Fibroblast of skin of scalp (primary cell): ENCODE data around the gene IZUMO4.

Experiments
- DNase-seq: peaks from one replicate; pipeline ENCODE4 v3.0.0-alpha.2; 2013

IZUMO4 gene

DNA sequence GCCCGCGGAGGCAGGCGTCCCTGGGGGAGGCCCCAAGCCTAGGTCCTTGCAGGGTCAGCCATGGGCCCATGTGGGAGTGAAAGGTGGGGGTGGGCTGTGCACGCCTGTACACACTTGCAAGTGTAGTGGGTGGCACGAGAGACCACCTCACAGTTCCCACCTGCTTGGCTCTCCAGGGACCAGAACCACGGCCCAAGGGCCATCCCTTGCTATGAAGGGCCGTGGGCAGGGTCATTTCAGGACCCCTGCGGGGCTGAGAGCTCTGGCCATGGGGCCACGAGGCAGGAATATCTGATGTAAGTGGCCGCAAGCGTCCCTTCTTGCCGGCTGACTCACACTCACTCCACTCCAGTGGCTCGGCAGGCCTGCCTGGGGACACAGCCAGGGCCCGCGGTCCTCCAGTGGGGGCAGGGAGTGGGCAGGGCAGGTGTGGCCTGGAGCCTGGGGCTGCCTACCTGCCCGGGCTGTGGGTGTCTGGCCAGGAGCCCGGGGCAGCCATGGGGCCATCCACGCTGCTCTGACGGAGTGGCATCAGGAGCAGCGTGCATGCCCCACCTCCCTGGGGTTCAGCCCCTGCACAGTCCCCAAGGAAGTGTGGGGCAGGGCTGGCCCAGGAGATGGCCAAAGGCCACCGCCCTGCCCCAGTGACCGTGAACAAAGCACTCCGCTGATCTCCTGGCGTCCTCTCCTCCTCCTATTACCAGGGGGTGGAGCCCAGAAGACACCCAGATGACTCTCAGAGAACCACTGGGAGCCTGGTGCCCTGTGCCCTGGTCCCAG, 37.1 kb upstream of the IZUMO4 start:
- peak; percentile 88 for DNase-seq

DNA sequence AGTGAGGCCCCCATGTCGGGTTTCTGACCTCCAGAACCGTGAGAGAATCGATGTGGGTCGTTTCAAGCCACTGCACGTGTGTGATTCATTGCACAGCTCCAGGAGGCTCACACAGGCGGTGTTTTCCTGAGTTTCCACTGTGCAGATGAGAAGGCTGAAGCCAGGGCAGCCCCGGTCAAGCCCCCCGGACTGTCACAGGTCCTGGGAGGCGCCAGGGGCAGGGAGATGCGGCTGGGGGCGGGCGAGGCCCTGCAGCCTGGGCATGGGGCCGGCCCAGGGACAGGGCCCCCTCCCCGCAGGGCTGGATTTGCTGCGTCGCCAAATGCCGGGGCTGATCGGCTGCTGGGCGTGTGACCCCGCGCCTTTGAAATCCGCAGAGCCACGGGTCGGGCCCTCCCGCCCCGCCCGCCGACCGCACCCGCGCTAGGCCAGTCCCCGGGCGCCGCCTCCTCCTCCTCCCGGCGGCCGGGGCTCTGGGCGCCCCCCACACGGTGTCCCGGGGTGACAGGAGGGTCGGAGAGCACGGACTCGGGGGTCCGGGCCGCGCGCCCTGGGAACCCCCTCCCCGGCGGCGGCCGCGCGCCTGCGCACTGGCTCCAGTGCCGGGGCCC, 35.7 kb upstream of the IZUMO4 start:
- peak; percentile 68 for DNase-seq

DNA sequence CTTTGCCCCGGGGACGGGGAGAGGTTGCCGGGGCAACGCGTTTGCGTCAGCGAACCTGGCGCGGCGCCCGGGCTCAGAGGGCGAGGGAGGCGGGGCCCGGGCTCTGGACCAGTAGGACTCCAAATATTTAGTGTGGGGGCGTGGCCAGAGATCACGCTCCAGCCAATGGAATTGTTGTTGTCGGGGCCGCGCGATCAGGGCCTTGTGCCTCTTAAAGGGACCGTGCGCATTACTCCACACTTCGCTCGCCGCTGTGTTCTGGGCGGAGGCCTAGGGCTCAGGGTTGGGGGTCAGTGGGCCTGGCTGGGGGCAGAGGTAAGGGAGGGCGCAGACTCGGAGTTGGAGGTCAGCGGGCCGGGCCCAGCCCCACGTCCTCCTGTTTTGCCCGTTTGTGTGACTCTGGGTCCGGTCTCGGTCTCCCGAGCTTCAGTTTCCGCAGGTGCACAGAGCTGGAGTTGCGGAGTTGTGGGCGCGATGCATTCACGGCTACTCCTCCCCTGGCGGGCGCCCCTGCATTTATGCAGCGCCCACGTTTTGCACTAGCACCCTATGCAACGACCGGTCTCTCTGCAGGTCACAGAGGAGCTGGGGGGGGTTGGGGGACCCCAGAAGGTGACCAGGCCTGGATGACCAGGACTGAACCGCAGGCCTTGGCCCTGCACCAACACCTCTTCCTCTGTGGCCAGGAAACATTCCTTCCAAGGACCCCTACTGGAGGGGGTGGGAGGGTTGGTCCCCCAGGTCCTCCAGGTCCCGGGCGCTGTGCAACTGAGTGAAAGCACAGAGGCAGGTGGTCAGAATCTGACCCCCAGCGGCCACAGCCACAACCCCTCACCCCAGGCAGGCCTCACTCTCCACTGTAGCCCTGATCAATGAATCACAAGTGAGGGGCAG, 35.0 kb upstream of the IZUMO4 start:
- DNase-seq = peak; percentile 98

DNA sequence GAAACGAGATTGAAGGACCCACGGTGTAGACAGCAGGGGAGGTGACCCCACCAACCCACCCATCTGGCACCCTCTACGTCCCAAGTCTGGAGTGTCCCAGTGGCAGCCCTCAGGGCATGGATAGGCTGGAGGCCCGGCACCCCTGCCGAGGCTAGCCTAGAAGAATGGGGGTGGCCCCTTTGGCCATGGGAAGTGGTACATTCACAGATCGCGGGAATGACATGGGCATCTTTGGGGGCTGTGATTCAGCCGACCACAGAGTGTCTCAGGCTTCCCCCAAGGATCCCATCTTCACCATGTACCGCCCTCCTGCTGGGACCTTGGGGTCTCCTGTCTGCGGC, 34.4 kb upstream of the IZUMO4 start:
- DNase-seq = no peak

DNA sequence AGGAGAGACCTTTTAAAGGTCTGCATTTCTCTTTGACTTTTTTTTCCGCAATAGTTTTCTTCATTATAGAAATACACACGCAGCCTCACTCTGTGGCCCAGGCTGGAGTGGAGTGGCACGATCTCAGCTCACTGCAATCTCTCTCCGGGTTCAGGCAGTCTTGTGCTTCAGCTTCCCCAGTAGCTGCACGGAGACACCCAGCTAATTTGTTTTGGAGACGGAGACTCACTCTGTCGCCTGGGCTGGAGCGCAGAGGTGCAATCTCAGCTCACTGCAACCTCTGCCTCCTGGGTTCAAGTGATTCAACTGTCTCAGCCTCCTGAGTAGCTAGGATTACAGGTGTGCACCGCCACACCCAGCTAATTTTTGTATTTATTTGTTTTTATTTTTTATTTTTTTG, 33.9 kb upstream of the IZUMO4 start:
- DNase-seq = no peak

DNA sequence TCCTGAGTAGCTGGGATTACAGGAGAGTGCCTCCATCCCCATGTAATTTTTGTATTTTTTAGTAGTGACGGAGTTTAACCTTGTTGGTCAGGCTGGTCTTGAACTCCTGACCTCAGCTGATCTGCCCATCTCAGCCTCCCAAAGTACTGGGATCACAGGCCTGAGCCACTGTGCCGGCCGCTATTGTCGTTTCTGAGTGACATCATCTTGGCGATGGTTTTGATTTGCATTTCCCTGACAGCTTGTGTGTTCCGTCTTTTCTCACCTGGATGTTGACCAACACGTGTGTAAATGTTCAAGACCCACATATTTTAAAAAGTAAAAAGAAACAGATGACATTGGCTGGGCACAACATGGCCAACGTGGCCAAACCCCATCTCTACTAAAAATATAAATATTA, 32.9 kb upstream of the IZUMO4 start:
- no peak for DNase-seq

DNA sequence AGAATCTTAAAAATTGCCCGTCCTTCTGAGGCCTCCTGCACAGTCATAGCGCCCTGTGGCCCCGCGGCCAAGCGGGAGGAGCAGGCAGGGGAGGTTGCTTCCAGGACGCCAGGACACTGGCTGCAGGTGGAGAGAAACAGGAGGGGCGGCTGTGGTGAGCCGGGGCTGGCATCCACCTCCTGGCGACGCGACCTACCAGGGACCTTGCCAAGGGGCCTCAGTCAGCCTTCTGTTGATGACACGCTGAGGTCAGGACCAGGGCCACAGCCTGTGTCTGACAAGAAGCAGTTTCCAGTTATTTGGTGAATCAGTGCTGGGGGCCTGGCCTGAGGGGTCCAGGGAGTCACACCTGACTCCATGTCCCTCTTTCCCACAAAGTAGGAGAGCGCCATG, 32.3 kb upstream of the IZUMO4 start:
- DNase-seq = no peak

DNA sequence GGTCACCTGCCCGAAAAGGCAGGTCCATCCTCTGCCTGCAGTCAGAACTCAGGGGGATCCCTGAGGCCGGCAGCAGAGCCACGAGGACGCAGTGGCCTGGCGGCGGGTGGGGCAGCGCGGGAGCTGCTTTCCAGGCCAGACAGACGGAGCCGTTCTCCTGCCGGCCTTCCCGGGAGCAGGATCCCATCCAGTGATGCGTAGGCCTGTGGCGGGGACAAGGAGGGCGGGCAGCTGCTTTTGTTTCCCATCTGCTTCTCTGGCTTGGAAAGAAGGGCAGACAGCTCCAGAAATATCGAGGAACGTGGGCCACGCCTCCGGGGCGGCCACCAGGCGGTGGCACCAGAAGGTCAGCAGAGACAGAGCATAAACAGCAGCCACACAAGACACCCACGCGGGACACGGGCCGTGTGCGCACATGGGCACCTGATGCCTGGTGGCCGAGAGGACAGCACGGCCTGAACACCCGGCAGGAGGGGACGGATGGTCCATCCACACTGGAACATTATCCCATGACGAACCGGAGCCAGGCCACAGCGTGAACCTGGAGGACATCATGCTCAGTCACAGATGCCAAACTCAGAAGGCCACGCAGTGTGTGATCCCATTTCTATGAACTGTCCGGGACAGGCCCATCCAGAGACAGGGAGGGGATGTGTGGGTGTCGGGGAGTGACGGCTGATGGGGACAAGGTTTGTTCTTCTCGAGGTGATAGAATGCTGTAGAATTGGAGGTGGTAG, 31.8 kb upstream of the IZUMO4 start:
- no peak for DNase-seq

DNA sequence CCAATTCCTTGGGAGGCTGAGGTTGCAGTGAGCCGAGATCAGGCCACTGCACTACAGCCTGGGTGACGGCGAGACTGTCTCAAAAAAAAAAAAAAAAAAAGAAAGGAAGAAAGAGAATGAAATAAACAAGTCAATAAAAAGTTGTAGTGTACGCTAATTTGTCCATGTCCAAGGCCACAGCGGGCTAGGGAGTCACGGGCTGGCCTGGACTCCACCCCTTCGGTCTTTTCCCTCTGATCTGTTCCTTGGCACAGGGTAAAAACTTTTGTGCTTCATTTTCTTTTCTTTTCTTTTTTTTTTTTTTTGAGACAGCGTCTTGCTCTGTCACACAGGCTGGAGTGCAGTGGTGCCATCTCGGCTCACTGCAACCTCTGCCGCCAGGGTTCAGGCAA, 26.3 kb upstream of the IZUMO4 start:
- DNase-seq = no peak

DNA sequence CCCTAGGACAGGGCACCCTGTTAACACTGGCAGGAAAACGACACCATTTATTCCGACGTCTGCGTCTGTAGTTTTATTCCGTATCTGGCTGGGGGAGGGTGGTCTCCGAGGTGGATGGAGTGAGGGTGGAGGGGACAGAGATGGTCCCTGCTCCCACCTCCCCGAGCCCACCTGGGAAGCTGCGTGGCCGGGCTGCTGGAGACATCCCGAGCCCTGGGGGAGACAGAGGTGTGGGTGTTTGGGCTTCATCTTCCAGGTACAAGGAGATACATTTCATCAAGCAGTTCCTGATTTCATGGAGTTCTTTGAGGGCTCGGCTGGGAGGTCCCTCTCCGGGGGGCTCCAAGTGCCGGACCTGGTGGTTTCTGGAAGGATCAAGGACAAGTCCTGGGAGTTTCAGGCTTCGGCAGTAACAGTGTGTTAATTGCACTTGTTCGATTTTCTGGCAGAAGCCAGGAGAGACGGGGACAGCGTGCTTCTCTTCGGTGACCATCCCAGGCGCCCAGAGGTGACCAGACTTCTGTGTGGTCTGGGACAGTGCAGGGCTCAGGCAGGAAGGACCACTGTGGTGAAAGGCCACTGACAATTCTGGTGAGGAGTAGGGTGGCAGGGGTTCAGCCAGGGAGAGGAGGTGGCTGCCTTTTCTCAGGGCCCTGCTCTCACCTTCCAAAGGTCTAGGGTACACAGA, 25.6 kb upstream of the IZUMO4 start:
- no peak for DNase-seq

DNA sequence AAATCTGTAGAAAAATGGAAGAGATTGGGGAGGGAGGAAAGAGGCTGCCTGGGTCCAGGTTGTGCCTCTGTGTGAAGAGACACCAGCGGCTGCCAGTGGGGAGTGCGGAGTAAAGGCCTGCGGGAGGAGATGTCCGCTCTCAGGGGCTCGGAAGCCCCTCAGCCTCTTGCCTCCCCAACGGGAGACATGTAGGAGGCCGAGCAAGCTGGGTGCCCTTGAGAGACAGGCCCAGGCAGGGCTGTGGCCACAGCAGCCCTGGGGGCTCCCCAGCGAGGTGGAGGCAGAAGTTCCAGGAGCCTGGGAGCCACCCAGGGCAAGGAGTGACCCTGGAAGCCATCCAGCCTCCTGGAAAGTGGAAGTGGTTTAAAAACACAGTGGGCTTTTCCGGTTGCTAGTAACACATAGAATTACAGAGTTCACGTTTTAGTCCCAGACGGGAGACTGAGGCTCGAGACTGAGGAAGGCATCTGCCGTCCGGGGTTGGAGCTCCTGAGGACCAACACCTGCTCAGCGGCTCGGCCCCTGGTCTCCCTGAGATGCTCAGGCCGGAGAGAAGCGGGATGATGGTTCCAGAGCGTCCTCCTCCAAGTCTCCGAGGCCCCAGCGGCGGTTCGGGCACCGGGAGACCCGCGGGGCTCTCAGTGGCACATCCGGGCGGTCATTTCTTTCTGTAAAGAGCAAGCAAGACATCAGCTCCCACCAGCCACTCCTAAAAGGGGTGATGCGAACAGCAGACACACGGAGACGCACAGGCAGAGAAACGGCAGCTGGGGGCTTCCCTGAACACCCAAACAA, 23.8 kb upstream of the IZUMO4 start:
- no peak for DNase-seq

DNA sequence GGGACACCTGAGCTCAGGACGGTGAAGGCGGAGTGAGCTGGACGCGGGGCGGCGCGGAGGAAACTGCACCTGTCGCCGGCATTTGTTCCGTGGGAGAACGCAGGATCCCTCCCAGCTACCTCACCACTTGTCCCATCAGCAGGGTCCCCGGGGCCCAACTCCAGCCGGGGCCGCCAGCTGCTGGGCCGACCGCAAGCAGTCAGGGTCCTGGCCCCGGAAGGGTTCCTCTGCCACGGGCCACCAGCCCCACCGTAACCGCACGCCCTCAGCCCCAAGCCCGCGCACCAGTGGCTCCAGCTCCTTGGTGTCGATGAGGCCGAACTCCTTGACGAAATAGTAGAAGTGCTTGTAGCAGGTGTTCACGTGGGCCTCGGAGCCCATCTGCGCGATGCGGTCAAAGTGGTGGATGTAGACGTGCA, 20.2 kb upstream of the IZUMO4 start:
- no peak for DNase-seq

DNA sequence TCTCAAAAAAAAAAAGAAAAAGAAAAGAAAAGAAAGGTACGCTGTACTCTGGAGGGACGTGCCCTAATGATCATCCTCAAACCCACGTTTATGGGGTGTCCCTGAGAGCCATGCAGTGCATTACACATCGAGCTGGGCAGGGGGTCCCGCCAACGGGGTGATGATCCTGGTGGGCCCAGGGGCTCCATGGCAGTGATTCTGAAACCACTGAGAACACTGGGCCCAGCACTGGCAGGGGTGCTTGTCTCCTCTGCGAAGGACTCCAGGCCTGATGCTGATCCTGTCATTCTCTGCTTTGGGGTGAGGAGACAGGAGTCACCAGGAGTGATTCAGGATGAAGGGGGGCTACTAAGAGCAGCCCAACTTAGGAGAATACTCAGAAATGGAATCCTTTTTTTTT, 19.3 kb upstream of the IZUMO4 start:
- DNase-seq = no peak

DNA sequence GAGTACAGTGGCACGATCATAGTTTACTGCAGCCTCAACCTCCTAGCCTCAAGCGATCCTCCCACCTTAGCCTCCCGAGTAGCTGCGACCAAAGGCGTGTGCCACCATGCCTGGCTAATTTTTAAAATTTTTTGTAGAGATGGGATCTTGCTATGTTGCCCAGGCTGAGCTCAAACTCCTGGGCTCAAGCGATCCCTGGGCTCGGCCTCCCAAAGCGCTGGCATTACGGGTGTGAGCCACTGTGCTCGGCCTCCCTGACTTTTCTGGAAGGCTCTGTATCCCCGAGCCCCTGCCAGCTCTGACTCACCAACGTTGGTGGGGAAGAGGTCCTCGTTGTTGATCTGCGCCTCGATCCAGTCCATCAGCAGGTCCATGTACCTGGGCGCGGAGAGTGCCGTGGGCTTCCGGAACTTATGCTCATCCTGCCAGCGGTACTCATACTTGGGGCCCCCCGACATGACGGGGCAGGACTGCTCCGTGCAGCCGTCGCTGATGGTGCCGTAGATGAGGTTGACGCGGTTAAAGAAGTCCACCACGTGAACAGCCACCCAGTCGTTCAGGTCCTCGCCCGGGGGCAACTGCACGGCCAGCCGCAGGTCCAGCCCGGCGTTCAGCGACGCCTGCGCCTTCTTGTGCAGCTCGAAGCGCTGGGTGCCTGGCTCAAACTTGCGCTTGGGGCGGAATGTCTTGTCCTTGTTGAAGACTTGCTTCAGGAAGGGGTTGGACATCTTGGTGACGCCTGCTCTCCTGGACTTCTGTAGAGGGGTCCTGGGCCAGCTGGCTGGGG, 18.7 kb upstream of the IZUMO4 start:
- no peak for DNase-seq

DNA sequence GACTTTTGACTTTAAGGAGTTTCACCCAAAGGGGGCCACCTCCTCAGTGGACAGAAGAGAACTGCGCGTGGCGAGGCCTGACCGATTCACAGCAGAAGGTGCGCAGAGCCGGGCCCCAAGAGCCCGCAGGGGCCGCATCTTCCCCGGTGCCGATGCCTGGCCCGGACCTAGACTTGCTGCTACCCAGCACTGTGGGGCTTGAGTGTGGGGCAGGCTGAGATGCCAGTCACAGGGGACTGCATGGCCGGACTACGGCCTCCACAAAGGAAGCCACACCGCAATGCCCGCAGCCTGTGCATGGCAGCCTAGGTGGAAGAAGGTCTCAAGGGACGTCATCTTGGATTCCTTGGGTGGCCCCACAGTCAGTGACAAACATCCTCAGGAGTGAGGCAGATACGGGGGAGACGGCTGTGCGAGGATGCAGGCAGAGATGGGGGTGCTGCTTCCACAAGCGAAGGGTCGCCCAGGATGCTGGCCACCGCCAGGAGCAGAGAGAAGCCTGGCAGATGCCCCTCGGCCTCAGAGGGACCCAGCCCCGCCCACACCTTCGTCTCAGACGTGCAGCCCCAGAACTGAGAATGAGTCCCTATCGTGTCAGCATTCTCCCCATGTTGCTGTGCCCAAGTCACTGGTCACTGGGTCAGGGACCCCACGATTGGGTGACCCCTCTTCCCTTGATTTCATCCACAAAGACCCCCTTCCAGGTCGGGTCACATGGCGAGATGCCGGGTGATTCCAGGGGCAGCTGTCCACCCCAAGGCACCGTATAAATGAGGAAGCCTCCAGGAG, 17.4 kb upstream of the IZUMO4 start:
- no peak for DNase-seq

DNA sequence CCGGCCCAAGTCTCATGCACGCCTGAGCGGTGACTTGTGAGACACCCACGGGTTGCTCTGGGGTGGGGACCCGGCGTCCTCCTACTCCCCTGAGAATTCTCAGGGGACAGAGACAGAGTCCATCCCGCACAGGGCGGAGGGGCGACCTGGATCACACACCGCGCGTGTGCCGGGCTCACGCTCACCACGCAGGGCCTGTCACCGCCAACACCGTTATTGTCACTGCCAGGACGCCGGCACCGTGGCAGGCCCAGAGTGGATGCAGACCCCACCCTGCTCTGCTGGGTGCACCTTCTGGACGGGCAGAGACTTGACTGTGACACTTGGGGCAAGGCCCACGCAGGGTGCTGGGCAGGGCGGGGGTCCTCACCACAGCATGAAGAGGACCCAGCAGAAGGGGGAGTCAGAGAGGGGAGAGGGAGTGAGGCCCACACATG, 16.8 kb upstream of the IZUMO4 start:
- DNase-seq = no peak

DNA sequence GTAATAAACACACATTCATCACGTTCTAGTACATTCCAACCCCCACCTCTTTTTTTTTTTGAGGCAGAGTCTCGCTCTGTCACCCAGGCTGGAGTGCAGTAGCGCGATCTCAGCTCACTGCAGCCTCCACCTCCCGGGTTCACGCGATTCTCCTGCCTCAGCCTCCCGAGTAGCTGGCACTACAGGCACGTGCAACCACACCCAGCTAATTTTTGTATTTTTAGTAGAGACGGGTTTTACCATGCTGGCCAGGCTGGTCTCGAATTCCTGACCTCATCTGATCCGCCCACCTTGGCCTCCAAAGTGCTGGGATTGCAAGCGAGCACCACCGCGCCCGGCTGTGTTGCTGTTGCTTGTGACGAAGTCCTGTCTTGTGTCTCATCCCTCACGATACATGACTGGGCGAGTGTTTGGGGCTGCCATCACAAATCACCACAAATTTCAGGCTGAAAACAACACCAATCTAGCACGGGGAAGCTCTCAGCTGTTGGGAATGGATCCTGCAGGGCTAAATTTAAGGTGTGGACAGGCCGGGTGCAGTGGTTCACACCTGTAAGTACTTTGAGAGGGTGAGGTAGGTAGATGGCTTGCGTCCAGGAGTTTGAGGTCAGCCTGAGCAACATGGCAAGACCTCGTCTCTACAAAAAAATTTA, 16.3 kb upstream of the IZUMO4 start:
- no peak for DNase-seq

DNA sequence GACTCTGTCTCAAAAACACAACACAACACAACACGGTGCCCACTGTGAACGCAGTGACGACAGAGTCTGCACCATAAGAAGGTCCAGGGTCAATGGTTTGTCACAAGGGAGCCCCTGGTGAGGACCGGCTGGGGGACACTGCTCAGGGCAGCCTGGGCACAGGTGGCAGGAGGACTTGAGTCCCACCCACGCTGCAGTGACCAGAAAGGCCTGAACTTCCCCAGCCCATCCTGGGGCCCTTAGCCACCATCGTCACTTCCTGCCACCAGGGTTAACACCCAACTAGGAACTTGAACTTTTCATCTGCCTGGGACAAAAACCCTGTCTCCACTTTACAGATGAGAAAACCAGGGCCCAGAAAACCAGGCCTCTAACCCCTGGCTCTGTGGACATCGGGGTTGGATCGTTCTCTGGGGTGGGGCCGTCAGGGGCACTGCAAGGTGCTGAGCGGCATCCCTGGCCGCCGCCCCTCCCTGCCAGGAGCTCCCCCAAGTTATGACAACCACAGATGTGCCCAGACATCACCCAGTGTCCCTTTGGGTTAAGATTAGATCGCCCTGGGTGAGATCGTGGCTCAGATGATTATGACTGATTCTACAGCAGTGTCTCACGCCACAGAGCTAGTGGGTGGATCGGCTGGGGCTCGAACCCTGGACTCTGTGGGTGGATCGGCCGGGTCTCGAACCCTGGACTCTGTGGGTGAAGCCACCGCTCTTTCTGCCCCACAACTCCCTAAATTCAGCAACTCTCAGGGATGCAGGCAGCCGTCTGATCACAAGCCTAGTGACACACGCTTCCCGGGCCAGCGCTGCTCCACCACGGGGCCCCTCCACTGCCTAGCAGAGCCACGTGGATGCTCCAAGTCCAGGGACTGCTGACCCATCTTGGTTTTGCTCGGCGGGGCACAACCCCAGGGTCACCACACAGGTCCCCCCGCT, 14.6 kb upstream of the IZUMO4 start:
- DNase-seq = no peak
